ENCODE results near the gene CRADD.

Gene CRADD

DNA sequence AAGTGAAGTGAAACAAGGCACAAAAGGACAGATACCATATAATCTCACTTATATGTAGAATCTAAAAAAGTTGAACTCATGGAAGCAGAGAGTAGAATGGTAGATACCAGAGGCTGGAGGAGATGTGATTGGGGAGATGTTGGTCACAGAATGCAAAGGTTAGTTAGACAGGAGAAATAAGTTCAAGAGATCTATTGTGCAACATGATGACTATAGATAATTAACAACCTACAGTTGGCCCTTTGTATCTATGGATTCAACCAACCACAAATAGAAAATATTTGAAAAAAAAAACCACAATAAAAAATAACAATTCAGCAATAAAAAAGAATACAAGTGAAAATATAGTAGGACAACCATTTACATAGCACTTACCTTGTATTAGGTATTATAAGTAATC is 19.3 kb downstream of the CRADD start:
- no peak for DNase-seq (ENCODE audit: low read depth)
- TF ChIP-seq, protein P1, sequence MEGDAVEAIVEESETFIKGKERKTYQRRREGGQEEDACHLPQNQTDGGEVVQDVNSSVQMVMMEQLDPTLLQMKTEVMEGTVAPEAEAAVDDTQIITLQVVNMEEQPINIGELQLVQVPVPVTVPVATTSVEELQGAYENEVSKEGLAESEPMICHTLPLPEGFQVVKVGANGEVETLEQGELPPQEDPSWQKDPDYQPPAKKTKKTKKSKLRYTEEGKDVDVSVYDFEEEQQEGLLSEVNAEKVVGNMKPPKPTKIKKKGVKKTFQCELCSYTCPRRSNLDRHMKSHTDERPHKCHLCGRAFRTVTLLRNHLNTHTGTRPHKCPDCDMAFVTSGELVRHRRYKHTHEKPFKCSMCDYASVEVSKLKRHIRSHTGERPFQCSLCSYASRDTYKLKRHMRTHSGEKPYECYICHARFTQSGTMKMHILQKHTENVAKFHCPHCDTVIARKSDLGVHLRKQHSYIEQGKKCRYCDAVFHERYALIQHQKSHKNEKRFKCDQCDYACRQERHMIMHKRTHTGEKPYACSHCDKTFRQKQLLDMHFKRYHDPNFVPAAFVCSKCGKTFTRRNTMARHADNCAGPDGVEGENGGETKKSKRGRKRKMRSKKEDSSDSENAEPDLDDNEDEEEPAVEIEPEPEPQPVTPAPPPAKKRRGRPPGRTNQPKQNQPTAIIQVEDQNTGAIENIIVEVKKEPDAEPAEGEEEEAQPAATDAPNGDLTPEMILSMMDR (conservative IDR thresholded peaks at IDR 0.05; ENCODE audit: low read depth, low read length), result no peak
- no peak overlapping the region for H3K4me3 ChIP-seq (ENCODE audit: low read length)

DNA sequence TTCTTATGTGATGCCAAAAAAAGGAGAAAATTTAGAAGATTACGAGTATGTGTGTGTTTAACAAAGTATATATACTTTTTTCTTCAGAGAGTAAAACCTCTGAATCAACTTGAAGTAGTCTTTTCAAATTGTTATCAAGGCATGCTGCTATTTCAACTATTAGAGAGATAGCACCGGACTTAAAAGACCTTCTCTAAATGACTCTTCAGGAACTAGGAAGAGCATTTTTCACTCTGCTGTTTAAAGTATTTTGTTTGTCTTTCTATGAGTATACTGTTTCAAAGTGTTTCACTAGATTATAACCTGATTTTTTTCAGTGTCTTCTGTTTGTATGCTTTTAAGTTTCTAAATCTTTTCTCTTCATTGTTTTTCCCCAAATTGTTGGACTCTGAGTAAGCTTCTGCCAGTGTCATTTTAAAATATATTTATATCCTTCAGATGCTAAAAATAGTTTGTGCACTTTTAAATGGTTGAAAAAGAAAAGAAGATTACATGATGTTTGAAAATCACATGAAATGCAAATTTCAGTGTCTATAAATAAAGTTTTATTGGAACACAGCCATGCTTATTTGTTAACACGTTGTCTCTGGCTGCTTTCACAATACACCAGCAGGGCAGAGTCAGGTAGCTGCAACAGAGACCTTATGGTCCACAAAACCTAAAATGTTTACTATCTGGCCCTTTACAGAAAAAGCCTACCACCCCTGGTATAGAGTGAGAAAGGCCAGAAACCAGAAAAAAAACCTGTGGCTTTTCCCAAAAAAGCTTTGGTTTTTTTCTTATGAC is 21.3 kb downstream of the CRADD start:
- DNase-seq (ENCODE audit: low read depth), result no peak
- TF ChIP-seq, protein P1 (conservative IDR thresholded peaks at IDR 0.05; ENCODE audit: low read depth, low read length), result no peak
- H3K4me3 ChIP-seq (ENCODE audit: low read length), result no peak overlapping the region

DNA sequence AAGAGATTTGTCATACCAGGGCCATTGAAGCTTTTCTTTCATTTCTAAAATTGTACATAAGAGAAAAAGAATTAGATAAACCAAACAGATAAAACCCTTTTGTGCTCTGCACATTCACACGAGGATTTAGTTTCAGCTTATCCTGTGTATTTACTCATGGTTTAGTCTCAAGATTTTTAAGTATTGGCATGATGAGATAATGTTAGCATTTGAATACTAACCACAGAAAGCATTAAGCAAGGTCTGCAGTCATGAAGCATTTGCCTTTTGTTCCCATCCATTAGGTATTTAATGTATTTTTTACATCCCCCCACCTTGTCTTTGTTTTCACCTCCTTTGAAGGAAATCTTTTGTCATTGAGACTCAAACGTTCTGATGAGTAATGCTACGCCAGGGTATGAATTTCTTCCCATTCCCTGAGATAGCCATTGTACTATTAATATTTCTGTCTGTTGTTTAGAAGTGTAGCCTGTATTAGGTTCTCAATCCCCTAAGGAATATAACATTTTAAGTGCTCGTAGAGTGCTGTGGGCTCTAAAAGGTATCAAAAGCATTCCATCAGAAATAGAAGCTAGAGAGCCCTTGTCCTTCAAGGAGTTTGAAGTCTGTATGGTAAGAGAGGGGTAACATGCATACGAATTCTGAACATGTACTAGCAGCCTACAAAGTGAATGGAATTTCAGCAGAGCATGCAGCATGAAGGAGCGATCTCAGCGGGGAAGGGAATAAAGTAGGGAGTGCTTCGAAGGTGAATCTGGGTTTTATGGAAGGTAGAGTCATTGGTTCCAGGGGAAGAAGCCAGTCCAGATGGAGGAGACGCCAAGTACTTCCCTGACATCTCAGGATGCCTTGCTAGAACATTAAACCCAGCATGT is 22.3 kb downstream of the CRADD start:
- DNase-seq (ENCODE audit: low read depth), result peak; percentile 56
- TF ChIP-seq, protein P1 (conservative IDR thresholded peaks at IDR 0.05; ENCODE audit: low read depth, low read length), result no peak
- H3K4me3 ChIP-seq (ENCODE audit: low read length), result no peak overlapping the region

DNA sequence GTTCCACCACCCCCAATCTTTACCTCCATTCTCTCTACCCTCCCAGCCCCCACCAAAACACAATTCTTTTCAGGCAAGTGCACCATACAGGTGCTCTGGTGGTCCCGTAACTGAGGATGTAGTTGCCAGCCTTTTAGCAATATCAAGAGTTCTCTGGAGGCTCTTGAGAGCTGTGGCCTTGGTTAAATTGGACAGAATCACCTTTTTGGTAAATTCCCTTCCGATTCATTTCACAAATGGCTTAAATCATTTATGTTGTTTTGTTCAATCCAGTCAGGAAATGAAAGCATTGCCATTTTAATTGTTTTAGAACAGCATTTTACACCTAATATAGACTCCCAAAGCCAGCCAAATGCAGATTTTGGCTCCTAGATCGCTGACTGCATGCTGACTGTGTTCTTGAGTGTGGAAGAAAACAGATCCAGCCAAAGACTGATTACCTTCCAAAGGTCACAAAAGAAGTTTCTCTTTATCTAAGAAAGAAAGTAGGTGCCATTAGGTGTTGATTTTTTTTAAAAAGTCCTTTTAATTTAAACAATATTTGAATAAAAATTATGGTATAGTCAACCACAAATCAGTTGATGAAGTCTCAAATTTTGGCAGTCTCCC is 25.6 kb downstream of the CRADD start:
- TF ChIP-seq, protein P1 (conservative IDR thresholded peaks at IDR 0.05; ENCODE audit: low read depth, low read length), result no peak
- H3K4me3 ChIP-seq (ENCODE audit: low read length), result no peak overlapping the region
- DNase-seq (ENCODE audit: low read depth), result no peak

DNA sequence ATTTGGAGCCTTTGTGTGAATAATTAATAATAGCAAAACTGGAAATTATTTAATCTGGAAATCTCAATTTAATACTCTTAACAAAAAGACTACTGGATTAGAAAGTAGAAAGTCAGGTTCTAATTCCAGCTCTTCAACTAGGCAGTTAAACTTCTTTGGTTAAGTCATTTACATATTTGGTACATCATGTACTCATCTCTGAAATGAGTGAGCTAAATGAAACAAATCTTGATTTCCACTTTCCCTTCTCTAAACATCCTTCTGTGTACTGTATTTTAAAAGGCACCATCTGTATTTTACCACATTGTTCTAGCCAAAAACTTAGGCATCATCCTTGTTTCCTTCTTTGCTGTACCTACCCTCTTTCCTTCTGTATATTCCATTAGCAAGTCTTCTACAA is 26.9 kb downstream of the CRADD start:
- no peak for DNase-seq (ENCODE audit: low read depth)
- TF ChIP-seq, protein P1 (conservative IDR thresholded peaks at IDR 0.05; ENCODE audit: low read depth, low read length), result no peak
- no peak overlapping the region for H3K4me3 ChIP-seq (ENCODE audit: low read length)

DNA sequence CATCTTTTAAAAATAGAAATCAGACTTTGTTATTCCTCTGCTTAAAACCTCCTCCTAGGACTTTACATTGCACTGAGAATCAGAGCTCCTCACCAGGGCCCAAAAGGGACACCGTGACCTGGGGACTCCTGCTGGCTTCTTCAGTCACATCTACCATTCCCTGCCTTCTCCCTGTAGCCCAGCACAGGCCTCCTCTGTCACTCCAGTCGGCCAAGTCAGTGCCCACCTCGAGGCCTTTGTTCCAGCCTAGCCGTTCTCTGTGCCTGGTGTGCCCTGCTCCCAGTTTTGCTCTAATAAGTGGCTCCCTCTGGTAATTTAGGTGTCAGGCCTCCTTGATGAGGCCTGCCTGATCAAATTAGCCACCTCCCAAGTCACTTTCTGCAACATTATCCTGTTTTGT is 27.4 kb downstream of the CRADD start:
- TF ChIP-seq, protein P1 (conservative IDR thresholded peaks at IDR 0.05; ENCODE audit: low read depth, low read length), result no peak
- DNase-seq (ENCODE audit: low read depth), result no peak
- H3K4me3 ChIP-seq (ENCODE audit: low read length), result no peak overlapping the region
